Stimulated activated naive B cell treated with anti-CD40 and anti-IgM and Interleukin-4, amounts not matched to agents 10 μg/mL and 1 μg/mL and 100 μg/mL, for 72 hours (primary cell): ENCODE results near the gene ATXN1.

Experiments used
- ATAC-seq, 2 donors: fragments of 150-1000 bp; cut with Tn5 transposase; replicated peaks; 2 replicates each; pipeline ENCODE4 v1.10.0; 2021; ENCODE audit warnings: moderate library complexity in 1 of 2
- DNase-seq: peaks from one replicate; pipeline ENCODE4 v3.0.0; 2021
- H3K27ac Mint-ChIP-seq: one replicate; pipeline ENCODE4 v1.8.0; 2022; ENCODE audit warnings: mild to moderate bottlenecking, mixed read lengths
- H3K27me3 Mint-ChIP-seq, 2 donors: one replicate each; pipeline ENCODE4 v1.8.0; 2022; ENCODE audit warnings: mixed read lengths in 2 of 2
- H3K36me3 Mint-ChIP-seq, 2 donors: one replicate each; pipeline ENCODE4 v1.8.0; 2022; ENCODE audit warnings: mixed read lengths in 2 of 2, mild to moderate bottlenecking in 1 of 2
- H3K4me1 Mint-ChIP-seq, 2 donors: one replicate each; pipeline ENCODE4 v1.8.0; 2022; ENCODE audit warnings: mixed read lengths in 2 of 2, mild to moderate bottlenecking in 1 of 2
- H3K4me3 Mint-ChIP-seq, 2 donors: one replicate each; pipeline ENCODE4 v1.8.0; 2022; ENCODE audit warnings: mild to moderate bottlenecking in 2 of 2, mixed read lengths in 2 of 2, moderate library complexity in 1 of 2
- H3K9me3 Mint-ChIP-seq, 2 donors: one replicate each; pipeline ENCODE4 v1.8.0; 2022; ENCODE audit warnings: mixed read lengths in 2 of 2, mild to moderate bottlenecking in 1 of 2

The ATXN1 gene

GRCh38 chr6:16564436-16564835 lies 196.8 kb downstream of the ATXN1 start:
- H3K4me1 Mint-ChIP-seq = peaks cover 3 to 10% of the 10 kb centered on the region in 2 donors
- peaks cover 14 to 21% of the 10 kb centered on the region in 2 donors for H3K36me3 Mint-ChIP-seq
- no peak overlapping the region for H3K4me3 Mint-ChIP-seq
- H3K9me3 Mint-ChIP-seq = no peaks in the 10 kb centered on the region
- no peaks in the 10 kb centered on the region for H3K27me3 Mint-ChIP-seq
- DNase-seq (no peak), ATAC-seq (no peak)
- H3K27ac Mint-ChIP-seq = no peak overlapping the region

- no peaks in the 10 kb centered on the region for H3K9me3 Mint-ChIP-seq
- H3K27me3 Mint-ChIP-seq = no peaks in the 10 kb centered on the region
- no peak overlapping the region for H3K4me3 Mint-ChIP-seq
- ATAC-seq = no peak
- H3K36me3 Mint-ChIP-seq = peaks cover 10 to 17% of the 10 kb centered on the region in 2 donors
- no peak for DNase-seq
- H3K27ac Mint-ChIP-seq = no peak overlapping the region
- H3K4me1 Mint-ChIP-seq = peaks cover under 1 to 3% of the 10 kb centered on the region in 2 donors
Measured at GRCh38 chr6:16563628-16564240, 197.5 kb downstream of the ATXN1 start.

- no peaks in the 10 kb centered on the region for H3K9me3 Mint-ChIP-seq
- no peak overlapping the region for H3K27ac Mint-ChIP-seq
- no peaks in the 10 kb centered on the region for H3K27me3 Mint-ChIP-seq
- no peak overlapping the region for H3K4me3 Mint-ChIP-seq
- ATAC-seq (no peak), DNase-seq (no peak)
- H3K4me1 Mint-ChIP-seq = no peaks in the 10 kb centered on the region
- H3K36me3 Mint-ChIP-seq = peaks cover 13 to 19% of the 10 kb centered on the region in 2 donors
Measured at GRCh38 chr6:16562498-16562897, 198.8 kb downstream of the ATXN1 start.

DNA sequence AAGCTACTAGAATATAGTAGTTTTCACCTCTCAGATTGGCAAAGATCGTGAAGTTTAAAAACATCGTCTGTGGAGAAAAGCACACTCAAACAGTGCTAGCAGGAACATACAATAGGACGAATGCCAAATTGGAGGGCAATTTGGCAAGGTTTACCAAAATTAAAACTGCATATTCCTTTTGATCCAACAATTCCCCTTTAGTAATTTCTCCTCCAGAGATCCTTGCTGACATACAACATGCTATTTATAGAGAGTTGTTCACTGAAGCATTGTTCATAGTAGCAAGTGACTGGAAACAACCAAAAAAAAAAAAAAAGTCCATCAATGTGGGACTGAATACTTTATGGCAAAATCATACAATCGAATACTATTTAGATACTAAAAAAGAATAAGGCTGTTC lies 202.2 kb downstream of the ATXN1 start:
- Mint-ChIP-seq H3K36me3 (peaks cover 21 to 25% of the 10 kb centered on the region in 2 donors), H3K9me3 (peaks cover 0 to 1% of the 10 kb centered on the region in 2 donors), H3K27me3 (no peaks in the 10 kb centered on the region), H3K4me1 (no peaks in the 10 kb centered on the region), H3K4me3 (no peak overlapping the region), H3K27ac (no peak overlapping the region)
- DNase-seq (no peak), ATAC-seq (no peak)

- no peak for ATAC-seq
- H3K4me3 Mint-ChIP-seq = no peak overlapping the region
- no peaks in the 10 kb centered on the region for H3K4me1 Mint-ChIP-seq
- peaks cover 0 to 1% of the 10 kb centered on the region in 2 donors for H3K9me3 Mint-ChIP-seq
- DNase-seq = no peak
- no peak overlapping the region for H3K27ac Mint-ChIP-seq
- peaks cover 37 to 47% of the 10 kb centered on the region in 2 donors for H3K36me3 Mint-ChIP-seq
- H3K27me3 Mint-ChIP-seq = no peaks in the 10 kb centered on the region
Measured at GRCh38 chr6:16555550-16555949, 205.7 kb downstream of the ATXN1 start.

DNA sequence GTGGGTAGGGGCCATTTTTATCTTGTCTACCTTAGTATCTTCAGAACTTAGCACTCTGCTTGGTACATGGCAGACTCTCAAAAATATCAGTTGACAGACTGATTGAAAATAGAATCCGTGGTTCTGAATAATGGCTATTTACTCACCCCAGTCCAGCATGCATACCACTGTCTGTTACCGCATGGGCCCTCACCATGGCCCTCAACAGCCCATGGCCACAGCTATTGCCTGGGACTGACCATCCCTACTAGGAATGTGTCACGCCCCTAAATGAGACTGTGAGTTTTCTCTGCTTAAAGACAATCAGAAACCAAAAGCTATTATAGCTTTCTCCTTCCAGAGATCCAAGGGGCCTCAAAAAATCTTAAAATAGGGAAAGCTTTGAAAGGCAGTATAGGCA lies 207.7 kb downstream of the ATXN1 start:
- H3K4me3 Mint-ChIP-seq = no peak overlapping the region
- DNase-seq (no peak), ATAC-seq (no peak)
- H3K27ac Mint-ChIP-seq = no peak overlapping the region
- H3K9me3 Mint-ChIP-seq = peaks cover 0 to 1% of the 10 kb centered on the region in 2 donors
- peaks cover 36 to 55% of the 10 kb centered on the region in 2 donors for H3K36me3 Mint-ChIP-seq
- no peaks in the 10 kb centered on the region for H3K27me3 Mint-ChIP-seq
- H3K4me1 Mint-ChIP-seq = no peaks in the 10 kb centered on the region

DNA sequence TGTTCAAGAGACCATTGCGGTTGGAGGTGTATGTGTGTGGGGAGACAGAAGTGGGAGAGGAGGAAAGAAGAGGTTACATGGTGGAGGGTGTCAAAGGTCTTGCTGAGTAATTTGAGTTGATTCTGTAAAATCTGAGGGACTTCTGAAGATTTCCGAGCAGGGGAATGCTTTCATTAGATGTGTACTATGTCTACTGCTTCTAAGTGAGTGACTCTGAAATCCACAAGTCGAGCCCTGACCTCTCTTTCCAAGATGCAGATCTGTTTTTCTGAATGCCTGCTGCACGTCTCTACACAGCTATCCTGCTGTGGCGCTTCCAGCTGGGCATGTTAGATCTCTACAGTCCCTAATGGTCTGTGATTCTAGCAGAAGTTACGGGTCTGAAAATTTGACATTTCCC lies 209.8 kb downstream of the ATXN1 start:
- peaks cover 41 to 60% of the 10 kb centered on the region in 2 donors for H3K36me3 Mint-ChIP-seq
- no peaks in the 10 kb centered on the region for H3K27me3 Mint-ChIP-seq
- H3K4me3 Mint-ChIP-seq = no peak overlapping the region
- H3K9me3 Mint-ChIP-seq = peaks cover 0 to 1% of the 10 kb centered on the region in 2 donors
- H3K27ac Mint-ChIP-seq = no peak overlapping the region
- H3K4me1 Mint-ChIP-seq = peaks cover 4 to 9% of the 10 kb centered on the region in 2 donors
- ATAC-seq = no peak
- DNase-seq = no peak

GRCh38 chr6:16548121-16548520 lies 213.1 kb downstream of the ATXN1 start:
- DNase-seq = no peak
- H3K27me3 Mint-ChIP-seq = peaks cover 0 to 3% of the 10 kb centered on the region in 2 donors
- no peak overlapping the region for H3K4me3 Mint-ChIP-seq
- H3K36me3 Mint-ChIP-seq = peaks cover 37 to 56% of the 10 kb centered on the region in 2 donors
- H3K27ac Mint-ChIP-seq = no peak overlapping the region
- peaks cover 10 to 29% of the 10 kb centered on the region in 2 donors for H3K4me1 Mint-ChIP-seq
- no peaks in the 10 kb centered on the region for H3K9me3 Mint-ChIP-seq
- no peak for ATAC-seq

- H3K36me3 Mint-ChIP-seq = peaks cover 32 to 51% of the 10 kb centered on the region in 2 donors
- H3K4me1 Mint-ChIP-seq = peaks cover 10 to 29% of the 10 kb centered on the region in 2 donors
- no peak for DNase-seq
- no peak overlapping the region for H3K4me3 Mint-ChIP-seq
- no peak overlapping the region for H3K27ac Mint-ChIP-seq
- peaks cover 0 to 3% of the 10 kb centered on the region in 2 donors for H3K27me3 Mint-ChIP-seq
- no peaks in the 10 kb centered on the region for H3K9me3 Mint-ChIP-seq
- ATAC-seq = peak; percentile 27 to 47
Measured at GRCh38 chr6:16547587-16547986, 213.7 kb downstream of the ATXN1 start.

DNA sequence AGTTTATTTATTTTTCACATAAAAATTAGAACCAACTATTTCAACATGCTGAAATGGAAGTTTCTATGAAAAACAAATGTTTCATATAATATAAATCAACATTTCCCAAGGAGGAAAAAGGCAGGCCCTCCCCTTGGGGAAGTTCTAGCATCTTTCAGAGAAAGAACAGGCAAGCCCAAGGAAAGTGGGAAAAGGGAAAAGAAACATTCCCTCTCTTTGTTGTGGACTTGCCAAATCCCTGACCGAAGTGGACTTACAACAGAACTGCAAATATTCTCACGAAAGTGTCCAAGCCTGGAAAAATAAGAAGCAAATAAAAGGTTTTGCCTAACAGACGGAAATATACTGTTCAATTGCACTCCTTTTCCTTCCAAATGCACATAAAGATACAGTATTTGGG lies 214.4 kb downstream of the ATXN1 start:
- ATAC-seq = no peak
- H3K36me3 Mint-ChIP-seq = peaks cover 32 to 49% of the 10 kb centered on the region in 2 donors
- H3K9me3 Mint-ChIP-seq = no peaks in the 10 kb centered on the region
- DNase-seq = no peak
- no peak overlapping the region for H3K4me3 Mint-ChIP-seq
- peaks cover 0 to 3% of the 10 kb centered on the region in 2 donors for H3K27me3 Mint-ChIP-seq
- H3K27ac Mint-ChIP-seq = no peak overlapping the region
- peaks cover 10 to 36% of the 10 kb centered on the region in 2 donors for H3K4me1 Mint-ChIP-seq

GRCh38 chr6:16545382-16545781 lies 215.9 kb downstream of the ATXN1 start:
- peaks cover 24 to 40% of the 10 kb centered on the region in 2 donors for H3K36me3 Mint-ChIP-seq

DNA sequence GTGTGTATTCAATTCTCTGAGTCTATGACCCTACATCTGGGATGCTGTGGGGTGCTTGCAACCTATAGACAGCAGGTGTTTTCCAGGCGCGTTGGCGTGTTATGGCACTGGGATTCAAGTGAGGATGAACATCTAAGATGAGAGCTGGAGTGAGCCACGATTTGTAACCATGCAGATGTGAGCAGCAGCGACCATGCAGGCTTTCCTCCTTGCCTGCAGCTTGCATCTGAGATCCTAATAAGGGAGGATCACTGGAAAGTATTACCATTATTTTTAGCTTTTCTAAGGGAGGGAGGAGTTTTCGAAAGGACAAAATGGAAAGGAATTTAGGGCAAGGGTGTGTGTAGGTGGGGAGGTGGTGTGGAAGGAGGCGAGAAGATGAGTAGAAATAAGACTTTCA lies 216.7 kb downstream of the ATXN1 start:
- DNase-seq (no peak), ATAC-seq (no peak)
- Mint-ChIP-seq H3K27ac (peak overlapping the region; percentile 10), H3K36me3 (peaks cover 24 to 39% of the 10 kb centered on the region in 2 donors), H3K4me1 (peaks cover 25 to 59% of the 10 kb centered on the region in 2 donors), H3K27me3 (peaks cover 0 to 3% of the 10 kb centered on the region in 2 donors), H3K4me3 (no peak overlapping the region), H3K9me3 (no peaks in the 10 kb centered on the region)

More at GRCh38 chr6:16545382-16545781, 215.9 kb downstream of the ATXN1 start:
- Mint-ChIP-seq H3K27ac (no peak overlapping the region), H3K4me1 (peaks cover 20 to 50% of the 10 kb centered on the region in 2 donors), H3K27me3 (peaks cover 0 to 3% of the 10 kb centered on the region in 2 donors), H3K9me3 (no peaks in the 10 kb centered on the region), H3K4me3 (no peak overlapping the region)
- ATAC-seq = no peak
- no peak for DNase-seq

DNA sequence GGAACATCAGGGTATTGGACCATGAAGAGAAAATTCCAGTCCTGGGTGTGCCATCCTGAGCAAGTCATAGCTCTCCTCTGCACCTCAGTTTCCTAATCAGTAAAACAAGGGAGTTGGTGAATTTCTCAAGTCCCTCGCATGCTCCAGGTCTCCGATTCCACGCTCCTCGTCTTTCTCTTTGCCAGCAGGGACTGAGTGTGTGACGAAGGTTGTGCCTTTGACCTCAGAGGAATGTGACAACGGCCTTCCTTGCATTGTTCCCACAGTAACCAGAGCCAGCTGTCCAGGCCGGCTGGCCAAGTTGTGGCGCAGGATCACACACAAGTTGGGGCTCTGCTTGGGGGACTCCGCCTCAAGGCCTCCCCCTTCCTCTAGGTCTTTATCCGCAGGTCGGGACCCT lies 217.3 kb downstream of the ATXN1 start:
- no peak overlapping the region for H3K4me3 Mint-ChIP-seq
- no peaks in the 10 kb centered on the region for H3K9me3 Mint-ChIP-seq
- peaks cover 30 to 64% of the 10 kb centered on the region in 2 donors for H3K4me1 Mint-ChIP-seq
- H3K27ac Mint-ChIP-seq = no peak overlapping the region
- H3K36me3 Mint-ChIP-seq = peaks cover 26 to 41% of the 10 kb centered on the region in 2 donors
- no peak for DNase-seq
- H3K27me3 Mint-ChIP-seq = peaks cover 0 to 4% of the 10 kb centered on the region in 2 donors
- ATAC-seq = no peak

DNA sequence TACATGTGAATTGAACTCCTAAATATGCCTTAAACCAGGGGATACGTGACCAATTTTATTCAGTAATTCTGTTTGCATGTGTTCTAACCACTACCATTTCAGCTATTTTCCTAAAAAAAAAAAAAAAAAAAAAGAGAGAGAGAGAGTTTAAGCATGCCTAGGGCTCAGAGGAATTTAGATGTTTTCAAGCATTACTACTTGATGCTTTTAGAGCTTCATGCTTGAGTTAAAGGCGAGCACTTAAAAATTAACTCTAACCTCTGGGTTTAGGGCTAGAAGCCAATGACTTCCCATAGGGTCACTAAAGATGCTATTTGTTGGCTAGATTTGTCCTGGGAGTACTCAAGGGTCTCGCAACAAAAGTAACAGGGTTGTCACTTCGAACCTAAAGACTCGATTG lies 217.7 kb downstream of the ATXN1 start:
- H3K36me3 Mint-ChIP-seq = peaks cover 27 to 46% of the 10 kb centered on the region in 2 donors
- H3K9me3 Mint-ChIP-seq = no peaks in the 10 kb centered on the region
- DNase-seq = no peak
- H3K27ac Mint-ChIP-seq = no peak overlapping the region
- no peak for ATAC-seq
- peaks cover 0 to 9% of the 10 kb centered on the region in 2 donors for H3K27me3 Mint-ChIP-seq
- peaks cover 32 to 67% of the 10 kb centered on the region in 2 donors for H3K4me1 Mint-ChIP-seq
- H3K4me3 Mint-ChIP-seq = no peak overlapping the region

DNA sequence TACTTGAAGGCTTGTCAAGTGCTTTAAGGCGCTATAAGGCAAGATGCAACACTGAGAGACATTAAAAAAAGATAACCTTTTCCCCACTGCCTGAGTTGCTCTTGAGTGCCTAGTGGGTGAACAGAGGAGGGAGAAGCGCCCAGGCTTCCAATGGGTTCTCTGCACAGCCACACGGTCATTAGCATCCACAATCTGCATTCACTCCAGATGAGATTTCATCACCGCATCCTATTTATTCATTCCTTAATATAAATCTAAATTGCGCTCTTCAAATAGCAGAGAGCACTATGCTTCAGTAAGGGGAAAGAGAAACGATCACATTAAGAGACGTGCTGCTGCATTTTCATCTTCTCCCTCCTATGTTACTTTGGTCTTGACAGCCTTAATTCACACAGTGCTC lies 219.2 kb downstream of the ATXN1 start:
- Mint-ChIP-seq H3K4me3 (no peak overlapping the region), H3K9me3 (peaks cover 0 to 1% of the 10 kb centered on the region in 2 donors), H3K27me3 (peaks cover 0 to 9% of the 10 kb centered on the region in 2 donors), H3K4me1 (peaks cover 28 to 58% of the 10 kb centered on the region in 2 donors), H3K27ac (no peak overlapping the region), H3K36me3 (peaks cover 19 to 38% of the 10 kb centered on the region in 2 donors)
- DNase-seq (no peak), ATAC-seq (no peak)
